A549 (cell line): ENCODE results near the gene SCN5A.

Source experiments
- CEBPB ChIP-seq, 2 experiments: fragments of >200 bp in 1 of 2; sonication (Bioruptor Twin) in 1 of 2; formaldehyde crosslinking in 1 of 2; IDR thresholded peaks; 2 replicates each; pipeline ENCODE4 v1.6.1; 2012 to 2016
- CTCF ChIP-seq: fragments of >200 bp; sonication (Bioruptor Twin); formaldehyde crosslinking; IDR thresholded peaks from 3 replicates; pipeline ENCODE4 v1.5.1; 2016
- ESRRA ChIP-seq: fragments of 150-350 bp; IDR thresholded peaks from 2 replicates; pipeline ENCODE4 v1.6.1; 2014; ENCODE audit warnings: mild to moderate bottlenecking, low read length, borderline replicate concordance
- FOSB ChIP-seq: fragments of 250-450 bp; sonication (Bioruptor Pico); IDR thresholded peaks from 2 replicates; pipeline ENCODE4 v1.5.0; 2020; ENCODE audit warnings: mild to moderate bottlenecking, moderate library complexity
- NR3C1 ChIP-seq: fragments of >200 bp; sonication (Bioruptor Twin); formaldehyde crosslinking; IDR thresholded peaks from 3 replicates; pipeline ENCODE4 v1.6.1; 2017
- RCOR1 ChIP-seq: fragments of 150-350 bp; IDR thresholded peaks from 2 replicates; pipeline ENCODE4 v1.6.1; 2014; ENCODE audit warnings: antibody characterized with exemption, low read length, low read depth
- REST ChIP-seq: fragments of 200-600 bp; sonication (generic); IDR thresholded peaks from 2 replicates; pipeline ENCODE4 v1.6.1; 2016; ENCODE audit warnings: antibody characterized with exemption, mild to moderate bottlenecking, moderate library complexity
- RFX5 ChIP-seq: fragments of 450-650 bp; IDR thresholded peaks from 2 replicates; pipeline ENCODE4 v1.7.1; 2014; ENCODE audit warnings: antibody characterized with exemption, mild to moderate bottlenecking, moderate library complexity
- RNF2 ChIP-seq: fragments of 200-600 bp; sonication (generic); IDR thresholded peaks from 2 replicates; pipeline ENCODE4 v1.6.1; 2016; ENCODE audit warnings: low read depth, mild to moderate bottlenecking, antibody characterized with exemption, moderate library complexity, borderline replicate concordance
- USF2 ChIP-seq: fragments of 450-650 bp; IDR thresholded peaks from 2 replicates; pipeline ENCODE4 v1.6.1; 2014; ENCODE audit warnings: antibody characterized with exemption
- TF ChIP-seq, protein P1 (sequence below): fragments of 150-350 bp; IDR thresholded peaks from 2 replicates; pipeline ENCODE4 v1.6.1; 2014; ENCODE audit warnings: low read depth, mild to moderate bottlenecking, low read length

- no peak for TF ChIP-seq FOSB (CRISPR knock-in tag)
- no peak for TF ChIP-seq CTCF
- TF ChIP-seq RNF2 = no peak
- TF ChIP-seq, protein P1, sequence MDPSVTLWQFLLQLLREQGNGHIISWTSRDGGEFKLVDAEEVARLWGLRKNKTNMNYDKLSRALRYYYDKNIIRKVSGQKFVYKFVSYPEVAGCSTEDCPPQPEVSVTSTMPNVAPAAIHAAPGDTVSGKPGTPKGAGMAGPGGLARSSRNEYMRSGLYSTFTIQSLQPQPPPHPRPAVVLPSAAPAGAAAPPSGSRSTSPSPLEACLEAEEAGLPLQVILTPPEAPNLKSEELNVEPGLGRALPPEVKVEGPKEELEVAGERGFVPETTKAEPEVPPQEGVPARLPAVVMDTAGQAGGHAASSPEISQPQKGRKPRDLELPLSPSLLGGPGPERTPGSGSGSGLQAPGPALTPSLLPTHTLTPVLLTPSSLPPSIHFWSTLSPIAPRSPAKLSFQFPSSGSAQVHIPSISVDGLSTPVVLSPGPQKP = no peak
- no peak for TF ChIP-seq USF2
- no peak for TF ChIP-seq RCOR1
- TF ChIP-seq REST = no peak
- no peak for TF ChIP-seq NR3C1
- no peak for TF ChIP-seq CEBPB (IDR thresholded peaks at IDR 0.05)
- no peak for TF ChIP-seq ESRRA
- TF ChIP-seq RFX5 = no peak
Observed at GRCh38 chr3:38544926-38545325, 104.6 kb downstream of the SCN5A start.
